22Rv1 (cell line): ENCODE data around the gene UNC5A.

Experiments used
- H3K27ac ChIP-seq: fragments of 450-650 bp; 2 replicates; pipeline ENCODE4 v1.5.1; 2017
- ZFX ChIP-seq: fragments of 450-650 bp; IDR thresholded peaks from 2 replicates; pipeline ENCODE4 v1.6.1; 2017; ENCODE audit warnings: antibody characterized with exemption, borderline replicate concordance
- TF ChIP-seq, protein P1 (sequence below): fragments of 450-650 bp; IDR thresholded peaks from 2 replicates; pipeline ENCODE4 v1.5.1; 2017; ENCODE audit warnings: mild to moderate bottlenecking

UNC5A gene

DNA sequence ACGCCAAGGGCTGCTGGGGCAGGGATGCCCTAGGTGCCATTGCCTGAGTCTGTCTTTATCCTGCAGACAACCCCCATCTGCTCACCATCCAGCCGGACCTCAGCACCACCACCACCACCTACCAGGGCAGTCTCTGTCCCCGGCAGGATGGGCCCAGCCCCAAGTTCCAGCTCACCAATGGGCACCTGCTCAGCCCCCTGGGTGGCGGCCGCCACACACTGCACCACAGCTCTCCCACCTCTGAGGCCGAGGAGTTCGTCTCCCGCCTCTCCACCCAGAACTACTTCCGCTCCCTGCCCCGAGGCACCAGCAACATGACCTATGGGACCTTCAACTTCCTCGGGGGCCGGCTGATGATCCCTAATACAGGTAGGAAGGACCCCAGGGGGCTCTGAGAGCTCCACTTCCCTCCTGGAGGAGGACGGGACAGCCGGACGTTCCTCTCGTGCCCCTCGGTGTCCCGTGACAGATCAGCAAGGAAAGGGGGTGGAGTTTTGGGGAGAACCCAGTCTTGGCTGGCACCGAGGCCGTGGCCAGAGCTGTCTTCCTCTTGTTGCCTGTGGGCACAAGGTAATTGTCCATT is 63.9 kb downstream of the UNC5A start:
- no peak overlapping the region for H3K27ac ChIP-seq
- TF ChIP-seq ZFX, result no peak
- TF ChIP-seq, protein P1, sequence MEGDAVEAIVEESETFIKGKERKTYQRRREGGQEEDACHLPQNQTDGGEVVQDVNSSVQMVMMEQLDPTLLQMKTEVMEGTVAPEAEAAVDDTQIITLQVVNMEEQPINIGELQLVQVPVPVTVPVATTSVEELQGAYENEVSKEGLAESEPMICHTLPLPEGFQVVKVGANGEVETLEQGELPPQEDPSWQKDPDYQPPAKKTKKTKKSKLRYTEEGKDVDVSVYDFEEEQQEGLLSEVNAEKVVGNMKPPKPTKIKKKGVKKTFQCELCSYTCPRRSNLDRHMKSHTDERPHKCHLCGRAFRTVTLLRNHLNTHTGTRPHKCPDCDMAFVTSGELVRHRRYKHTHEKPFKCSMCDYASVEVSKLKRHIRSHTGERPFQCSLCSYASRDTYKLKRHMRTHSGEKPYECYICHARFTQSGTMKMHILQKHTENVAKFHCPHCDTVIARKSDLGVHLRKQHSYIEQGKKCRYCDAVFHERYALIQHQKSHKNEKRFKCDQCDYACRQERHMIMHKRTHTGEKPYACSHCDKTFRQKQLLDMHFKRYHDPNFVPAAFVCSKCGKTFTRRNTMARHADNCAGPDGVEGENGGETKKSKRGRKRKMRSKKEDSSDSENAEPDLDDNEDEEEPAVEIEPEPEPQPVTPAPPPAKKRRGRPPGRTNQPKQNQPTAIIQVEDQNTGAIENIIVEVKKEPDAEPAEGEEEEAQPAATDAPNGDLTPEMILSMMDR, result no peak

DNA sequence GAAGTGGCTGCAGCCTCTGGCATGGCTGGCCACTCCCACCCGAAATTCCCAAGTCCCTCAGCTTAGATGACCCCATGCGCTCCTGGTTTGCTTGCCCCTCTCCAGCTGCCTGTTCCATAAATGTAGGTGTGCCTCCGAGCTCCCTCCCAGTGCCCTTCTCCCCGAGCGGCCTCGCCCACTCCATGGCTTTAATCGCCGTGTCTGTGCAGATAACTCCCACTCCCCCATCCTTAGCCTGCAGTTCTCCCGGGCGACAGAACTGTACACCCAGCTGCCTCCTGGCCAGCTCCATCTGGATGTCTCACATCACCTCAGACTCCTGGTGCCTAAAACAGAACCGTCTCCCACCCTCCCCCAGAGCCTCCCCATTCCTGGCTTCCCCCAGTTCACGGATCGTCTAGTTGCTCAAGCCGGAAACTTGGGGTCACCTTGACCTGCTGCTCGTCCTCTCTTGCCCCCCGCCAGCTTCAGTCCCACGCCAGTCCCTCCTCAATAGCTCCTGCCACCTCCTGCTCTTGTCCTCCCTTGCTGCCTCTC is 64.7 kb downstream of the UNC5A start:
- TF ChIP-seq, protein P1, result no peak
- H3K27ac ChIP-seq, result no peak overlapping the region

DNA sequence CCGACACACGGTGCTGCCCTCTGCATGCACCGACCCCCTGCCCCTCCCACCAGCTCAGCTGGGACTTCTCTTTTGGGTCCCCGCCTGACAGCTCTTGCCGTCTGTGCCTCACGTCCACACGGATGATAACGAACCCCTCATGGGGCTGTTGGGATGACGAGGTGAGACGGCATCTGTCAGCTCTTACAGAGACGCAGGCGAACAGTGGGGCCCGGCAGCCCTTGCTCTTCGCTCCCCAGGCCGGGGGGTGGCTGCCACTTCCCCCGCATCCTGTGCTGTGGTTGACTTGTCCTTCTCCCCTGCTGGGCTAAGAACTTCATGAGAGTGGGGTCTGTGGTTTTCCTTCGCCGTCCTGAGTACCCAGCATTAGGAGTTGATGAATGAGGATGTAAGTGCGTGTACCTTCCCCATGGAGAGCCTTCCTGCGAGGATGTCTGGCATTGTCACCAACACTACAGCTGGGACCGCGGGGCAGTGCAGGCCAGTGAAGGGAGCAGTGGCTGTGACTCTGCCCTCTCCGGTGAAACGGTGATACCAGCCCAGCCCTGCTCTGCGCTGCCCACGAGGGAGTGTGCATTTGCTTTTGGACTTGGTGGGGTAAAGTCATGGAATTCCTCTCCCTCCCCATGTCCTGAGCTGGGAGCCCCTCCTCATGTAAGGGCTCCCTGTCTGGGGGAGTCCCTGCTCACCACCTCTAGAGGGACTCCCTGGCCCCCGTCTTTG is 65.6 kb downstream of the UNC5A start:
- no peak overlapping the region for H3K27ac ChIP-seq
- no peak for TF ChIP-seq ZFX
- TF ChIP-seq, protein P1, result no peak

DNA sequence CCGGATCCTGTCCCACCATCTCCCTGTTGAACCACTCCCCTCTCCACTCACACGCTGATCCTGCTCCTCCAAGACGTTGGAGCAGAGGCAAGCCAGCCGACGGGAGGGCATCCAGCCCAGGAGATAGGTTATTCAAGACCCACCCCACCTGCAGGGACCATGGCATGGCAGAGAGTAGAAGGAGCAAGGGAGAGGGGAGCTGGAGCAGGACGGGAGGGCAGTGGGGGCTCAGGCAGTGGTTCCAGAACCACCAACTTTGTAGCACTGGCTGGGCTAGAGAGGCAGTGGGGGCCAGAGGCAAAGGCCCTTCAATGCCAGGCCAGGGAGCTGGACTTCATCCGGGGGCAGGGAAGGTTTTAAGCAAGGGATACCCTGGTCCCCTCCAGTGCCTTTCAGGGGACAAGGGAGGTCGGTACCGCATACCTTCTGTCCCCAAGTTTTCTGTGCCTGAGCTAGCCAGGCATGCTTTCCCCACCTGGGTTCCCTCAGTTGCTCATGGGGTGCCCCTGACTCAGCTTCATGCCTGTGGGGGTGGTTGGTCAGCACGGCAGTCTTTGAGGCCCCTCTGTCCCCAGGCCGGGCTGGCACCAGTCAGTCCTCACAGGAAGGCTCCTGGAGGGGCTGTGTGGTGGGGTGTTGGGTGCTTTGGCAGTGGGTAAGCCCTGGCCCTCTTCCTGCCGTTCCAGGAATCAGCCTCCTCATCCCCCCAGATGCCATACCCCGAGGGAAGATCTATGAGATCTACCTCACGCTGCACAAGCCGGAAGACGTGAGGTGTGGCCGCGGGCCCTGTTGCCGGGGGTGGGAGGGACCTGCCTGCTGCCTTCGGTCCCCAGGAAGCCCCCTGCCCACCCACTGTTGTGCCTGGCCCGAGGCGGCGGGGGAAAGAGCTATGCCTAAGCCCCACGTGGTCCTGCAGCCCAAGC is 66.4 kb downstream of the UNC5A start:
- H3K27ac ChIP-seq, result no peak overlapping the region
- no peak for TF ChIP-seq ZFX
- TF ChIP-seq, protein P1, result no peak

DNA sequence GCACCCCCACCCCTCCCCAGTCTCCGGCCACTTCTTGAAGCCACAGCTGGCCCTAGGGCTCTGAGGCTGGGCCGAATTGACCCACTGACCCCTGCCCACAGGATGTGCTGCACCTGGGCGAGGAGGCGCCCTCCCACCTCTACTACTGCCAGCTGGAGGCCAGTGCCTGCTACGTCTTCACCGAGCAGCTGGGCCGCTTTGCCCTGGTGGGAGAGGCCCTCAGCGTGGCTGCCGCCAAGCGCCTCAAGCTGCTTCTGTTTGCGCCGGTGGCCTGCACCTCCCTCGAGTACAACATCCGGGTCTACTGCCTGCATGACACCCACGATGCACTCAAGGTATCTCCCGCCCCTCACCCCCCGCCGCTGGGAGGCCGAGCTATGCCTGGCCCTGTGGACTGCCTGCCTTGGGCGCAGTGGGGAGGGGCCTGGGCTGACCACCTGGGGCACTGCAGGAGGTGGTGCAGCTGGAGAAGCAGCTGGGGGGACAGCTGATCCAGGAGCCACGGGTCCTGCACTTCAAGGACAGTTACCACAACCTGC is 67.5 kb downstream of the UNC5A start:
- no peak overlapping the region for H3K27ac ChIP-seq
- no peak for TF ChIP-seq ZFX
- TF ChIP-seq, protein P1, result no peak

DNA sequence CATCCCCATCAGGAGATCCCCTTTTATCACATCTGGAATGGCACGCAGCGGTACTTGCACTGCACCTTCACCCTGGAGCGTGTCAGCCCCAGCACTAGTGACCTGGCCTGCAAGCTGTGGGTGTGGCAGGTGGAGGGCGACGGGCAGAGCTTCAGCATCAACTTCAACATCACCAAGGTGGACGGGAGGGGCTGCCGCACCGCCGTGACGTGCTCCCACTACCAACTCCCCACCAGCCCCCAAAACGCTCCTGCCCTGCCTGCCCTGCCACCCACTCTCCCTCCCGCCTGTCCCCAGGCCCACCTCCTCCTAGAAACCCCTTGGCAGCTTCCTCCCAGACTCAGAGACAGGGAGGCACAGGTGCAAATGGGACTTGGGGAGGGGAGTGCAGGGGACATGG is 68.1 kb downstream of the UNC5A start:
- TF ChIP-seq, protein P1, result no peak
- TF ChIP-seq ZFX, result no peak

More for the DNA sequence above, 68.1 kb downstream of the UNC5A start:
- no peak overlapping the region for H3K27ac ChIP-seq
